ENCODE measurements around the gene NXPH2. TPM values are rescaled to one million over a fixed set of nuclear protein-coding genes. Genes with fewer than 3 reads are reported as not detected.

Gene NXPH2
- total and polyA plus RNA-seq, 2 of the 13 experiments (the other 11 are each of a cell fraction or from before 2014, with no cell fraction given), result not detected

DNA sequence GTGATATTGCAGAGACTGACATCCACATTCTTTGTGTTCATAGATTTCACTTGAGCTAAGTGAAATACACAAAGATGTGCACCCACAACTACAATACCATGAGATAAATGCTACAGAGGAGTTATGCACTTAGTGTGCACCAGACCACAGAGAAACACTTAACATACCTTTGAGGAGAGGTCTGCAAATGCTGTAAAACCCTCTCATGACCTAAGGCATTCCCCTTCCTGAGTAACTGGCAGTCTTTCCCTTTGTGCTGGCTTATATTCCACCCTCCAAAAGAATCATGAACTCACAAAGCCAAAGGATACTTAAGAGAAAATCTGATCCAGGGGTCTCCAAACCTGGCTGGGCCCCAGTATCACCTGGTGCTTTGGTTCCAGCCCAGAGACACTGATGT is 16.2 kb downstream of the NXPH2 start:
- H4K20me1 ChIP-seq (ENCODE audit: insufficient read depth, low read length), result no peaks in the 10 kb centered on the region
- no TSS peak for BruUV-seq (replicated peaks)
- no peaks in the 10 kb centered on the region for H3K4me1 ChIP-seq (ENCODE audit: insufficient read depth, low read length)
- no peaks in the 10 kb centered on the region for H3K27me3 ChIP-seq (ENCODE audit: control insufficient read depth in 1 of 2, insufficient read depth in 2 of 2, low read length in 2 of 2)
- no peak for DNase-seq (ENCODE audit: low spot score)
- no peaks in the 10 kb centered on the region for H3K79me2 ChIP-seq (ENCODE audit: insufficient read depth, low read length)
- POLR2A ChIA-PET, result no interaction called here
- H3K4me3 ChIP-seq (replicated peaks in 1 of 3; ENCODE audit: insufficient read depth in 1 of 3, low read depth in 2 of 3, low read length in 3 of 3), result no peak overlapping the region
- in situ Hi-C loops (cut with HindIII; ENCODE audit: extremely low pct_ligation_motif_present, low pct_unique_long_range_greater_than_20kb) (no loop called here), intact Hi-C loops (cut with micrococcal nuclease; ENCODE audit: unreplicated experiment) (no loop called here)
- no peak overlapping the region for H2AFZ ChIP-seq (ENCODE audit: low read length)
- CTCF ChIA-PET (ENCODE audit: low intra/inter-chr PET ratio, low total read pairs), result no interaction called here
- no peak overlapping the region for H3K27ac ChIP-seq (ENCODE audit: extremely low read length, insufficient read depth, low read length)
- no peak overlapping the region for H3K9ac ChIP-seq (ENCODE audit: insufficient read depth, low read depth, low read length)
- no peak overlapping the region for H3K4me2 ChIP-seq (ENCODE audit: low read depth, low read length)
- H3K9me3 ChIP-seq (ENCODE audit: low read length), result no peaks in the 10 kb centered on the region
- no peaks in the 10 kb centered on the region for H3K36me3 ChIP-seq (replicated peaks in 1 of 2; ENCODE audit: control insufficient read depth in 1 of 2, insufficient read depth in 2 of 2, low read length in 2 of 2)
- no peak for ATAC-seq
- no peak for FAIRE-seq
- no peak for TF ChIP-seq REST (IDR thresholded peaks at IDR 0.05; ENCODE audit: borderline replicate concordance in 1 of 2, low read depth in 1 of 2, low read length in 2 of 2)
- TF ChIP-seq HMGXB4 (CRISPR knock-in tag; IDR thresholded peaks at IDR 0.05; ENCODE audit: borderline replicate concordance in 1 of 2, low read depth in 1 of 2), result no peak
- TF ChIP-seq ZC3H13 (CRISPR knock-in tag; IDR thresholded peaks at IDR 0.05), result no peak
- TF ChIP-seq MED1 (CRISPR knock-in tag; IDR thresholded peaks at IDR 0.05), result no peak
- TF ChIP-seq EEA1 (CRISPR knock-in tag; IDR thresholded peaks at IDR 0.05; ENCODE audit: borderline replicate concordance), result no peak
- TF ChIP-seq ZNF777 (CRISPR knock-in tag; IDR thresholded peaks at IDR 0.05), result no peak
- TF ChIP-seq ZNF274 (CRISPR knock-in tag; IDR thresholded peaks at IDR 0.05), result no peak
- TF ChIP-seq ZNF672 (CRISPR knock-in tag; IDR thresholded peaks at IDR 0.05), result no peak
- TF ChIP-seq ZBTB43 (CRISPR knock-in tag; conservative IDR thresholded peaks at IDR 0.05), result no peak
- TF ChIP-seq, protein P1, sequence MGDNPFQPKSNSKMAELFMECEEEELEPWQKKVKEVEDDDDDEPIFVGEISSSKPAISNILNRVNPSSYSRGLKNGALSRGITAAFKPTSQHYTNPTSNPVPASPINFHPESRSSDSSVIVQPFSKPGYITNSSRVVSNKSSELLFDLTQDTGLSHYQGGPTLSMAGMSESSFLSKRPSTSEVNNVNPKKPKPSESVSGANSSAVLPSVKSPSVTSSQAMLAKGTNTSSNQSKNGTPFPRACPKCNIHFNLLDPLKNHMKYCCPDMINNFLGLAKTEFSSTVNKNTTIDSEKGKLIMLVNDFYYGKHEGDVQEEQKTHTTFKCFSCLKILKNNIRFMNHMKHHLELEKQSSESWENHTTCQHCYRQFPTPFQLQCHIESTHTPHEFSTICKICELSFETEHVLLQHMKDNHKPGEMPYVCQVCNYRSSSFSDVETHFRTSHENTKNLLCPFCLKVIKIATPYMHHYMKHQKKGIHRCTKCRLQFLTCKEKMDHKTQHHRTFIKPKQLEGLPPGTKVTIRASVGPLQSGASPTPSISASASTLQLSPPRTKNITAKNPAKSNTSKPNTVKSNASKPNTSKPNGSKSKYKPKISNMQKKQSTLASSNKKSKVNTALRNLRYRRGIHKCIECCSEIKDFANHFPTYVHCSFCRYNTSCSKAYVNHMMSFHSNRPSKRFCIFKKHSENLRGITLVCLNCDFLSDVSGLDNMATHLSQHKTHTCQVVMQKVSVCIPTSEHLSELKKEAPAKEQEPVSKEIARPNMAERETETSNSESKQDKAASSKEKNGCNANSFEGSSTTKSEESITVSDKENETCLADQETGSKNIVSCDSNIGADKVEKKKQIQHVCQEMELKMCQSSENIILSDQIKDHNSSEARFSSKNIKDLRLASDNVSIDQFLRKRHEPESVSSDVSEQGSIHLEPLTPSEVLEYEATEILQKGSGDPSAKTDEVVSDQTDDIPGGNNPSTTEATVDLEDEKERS (CRISPR knock-in tag; IDR thresholded peaks at IDR 0.05), result no peak
- TF ChIP-seq, protein P2, sequence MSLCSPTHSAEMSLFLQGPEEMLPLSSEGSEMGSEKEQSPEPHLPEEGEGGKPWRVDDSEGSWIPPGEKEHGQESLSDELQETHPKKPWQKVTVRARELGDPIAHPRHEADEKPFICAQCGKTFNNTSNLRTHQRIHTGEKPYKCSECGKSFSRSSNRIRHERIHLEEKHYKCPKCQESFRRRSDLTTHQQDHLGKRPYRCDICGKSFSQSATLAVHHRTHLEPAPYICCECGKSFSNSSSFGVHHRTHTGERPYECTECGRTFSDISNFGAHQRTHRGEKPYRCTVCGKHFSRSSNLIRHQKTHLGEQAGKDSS (CRISPR knock-in tag; IDR thresholded peaks at IDR 0.05; ENCODE audit: borderline replicate concordance, low read depth), result no peak
- no peak for TF ChIP-seq ASH2L (IDR thresholded peaks at IDR 0.05; ENCODE audit: insufficient read length, low read depth, low read length)

Measured in HepG2 (cell line).